Hepatocyte (in vitro differentiated cells): ENCODE results near the gene OSBPL10.

Experiments used
- EZH2 ChIP-seq: fragments of 200-600 bp; sonication (generic); IDR thresholded peaks from 2 replicates; pipeline ENCODE4 v1.6.1; 2016; ENCODE audit warnings: antibody characterized with exemption, mild to moderate bottlenecking, borderline replicate concordance
- EZH2phosphoT487 ChIP-seq: fragments of 200-600 bp; sonication (generic); IDR thresholded peaks from one replicate; pipeline ENCODE4 v1.6.1; 2018; ENCODE audit warnings: antibody characterized with exemption, mild to moderate bottlenecking, low read depth, moderate library complexity; ENCODE audit not compliant: unreplicated experiment, severe bottlenecking
- TF ChIP-seq, protein P1 (sequence below): fragments of 200-600 bp; sonication (generic); IDR thresholded peaks from 2 replicates; pipeline ENCODE4 v1.5.1; 2016; ENCODE audit warnings: antibody characterized with exemption, mild to moderate bottlenecking; ENCODE audit not compliant: poor library complexity

DNA sequence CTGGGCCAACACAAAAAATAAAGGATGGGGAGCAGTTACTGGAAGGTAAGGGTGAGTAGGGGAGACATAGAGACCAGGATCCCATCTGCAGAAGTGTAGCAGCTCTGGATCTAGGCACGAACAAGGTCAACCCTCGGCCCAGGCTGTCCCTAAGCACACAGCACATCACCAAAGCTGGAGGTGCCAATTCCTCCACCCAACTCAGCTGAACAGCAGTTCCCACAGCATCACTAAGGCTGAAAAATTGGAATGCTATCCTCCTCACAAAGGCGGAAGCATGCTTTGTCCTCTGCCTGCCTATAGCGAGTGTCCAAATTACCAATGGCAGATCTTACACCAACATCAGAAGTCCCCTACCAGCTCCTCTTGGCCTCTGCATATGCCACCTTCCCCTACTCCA, 33.9 kb downstream of the OSBPL10 start:
- TF ChIP-seq, protein P1, sequence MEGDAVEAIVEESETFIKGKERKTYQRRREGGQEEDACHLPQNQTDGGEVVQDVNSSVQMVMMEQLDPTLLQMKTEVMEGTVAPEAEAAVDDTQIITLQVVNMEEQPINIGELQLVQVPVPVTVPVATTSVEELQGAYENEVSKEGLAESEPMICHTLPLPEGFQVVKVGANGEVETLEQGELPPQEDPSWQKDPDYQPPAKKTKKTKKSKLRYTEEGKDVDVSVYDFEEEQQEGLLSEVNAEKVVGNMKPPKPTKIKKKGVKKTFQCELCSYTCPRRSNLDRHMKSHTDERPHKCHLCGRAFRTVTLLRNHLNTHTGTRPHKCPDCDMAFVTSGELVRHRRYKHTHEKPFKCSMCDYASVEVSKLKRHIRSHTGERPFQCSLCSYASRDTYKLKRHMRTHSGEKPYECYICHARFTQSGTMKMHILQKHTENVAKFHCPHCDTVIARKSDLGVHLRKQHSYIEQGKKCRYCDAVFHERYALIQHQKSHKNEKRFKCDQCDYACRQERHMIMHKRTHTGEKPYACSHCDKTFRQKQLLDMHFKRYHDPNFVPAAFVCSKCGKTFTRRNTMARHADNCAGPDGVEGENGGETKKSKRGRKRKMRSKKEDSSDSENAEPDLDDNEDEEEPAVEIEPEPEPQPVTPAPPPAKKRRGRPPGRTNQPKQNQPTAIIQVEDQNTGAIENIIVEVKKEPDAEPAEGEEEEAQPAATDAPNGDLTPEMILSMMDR = no peak
- TF ChIP-seq EZH2 (no peak), EZH2phosphoT487 (no peak)
